Retinal pigment epithelial cell (primary cell): ENCODE data around the gene UGDH.
"Not testable (repeated sequence)": the region's sequence is repeated elsewhere in the genome, so short reads cannot be mapped to it uniquely, and the experiment has no call there.

ENCODE experiments used
- DNase-seq: peaks from one replicate; pipeline ENCODE4 v3.0.0-alpha.2; 2010; ENCODE audit warnings: low read depth
- H3K4me3 ChIP-seq: 2 replicates; pipeline ENCODE4 v1.5.1; 2011; ENCODE audit warnings: mild to moderate bottlenecking, low read length, control low read depth, moderate library complexity
- CTCF ChIP-seq: conservative IDR thresholded peaks from 2 replicates; pipeline ENCODE4 v1.5.1; 2011; ENCODE audit warnings: low read depth, low read length, control low read depth, inconsistent platforms

UGDH gene

DNA sequence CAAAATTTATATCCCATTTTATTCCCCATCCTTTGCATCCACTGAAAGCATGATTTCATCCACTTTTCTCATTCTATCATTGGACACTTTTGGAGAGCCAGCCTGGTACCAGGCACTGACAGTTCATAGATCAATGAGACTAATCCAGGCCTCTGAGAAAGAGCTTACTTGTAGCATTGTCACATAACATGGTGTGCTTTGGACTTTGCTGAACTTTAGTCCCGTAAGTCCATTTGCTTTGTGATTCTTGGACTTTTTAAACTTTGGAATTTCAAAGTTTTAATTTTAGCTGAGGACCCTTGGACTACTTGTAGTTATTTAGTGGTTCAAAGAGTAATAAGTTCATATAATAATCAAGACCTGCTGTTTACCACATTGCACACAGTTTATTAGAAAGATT is 56.8 kb downstream of the UGDH start:
- DNase-seq: no peak
- H3K4me3 ChIP-seq: no peak overlapping the region
- TF ChIP-seq CTCF: no peak

GRCh38 chr4:39469429-39470077 is 57.7 kb downstream of the UGDH start:
- TF ChIP-seq CTCF: peak; percentile 85
- H3K4me3 ChIP-seq: no peak overlapping the region
- peak; percentile 78 for DNase-seq

GRCh38 chr4:39467464-39467863 is 59.8 kb downstream of the UGDH start:
- TF ChIP-seq CTCF: no peak
- DNase-seq: no peak
- no peak overlapping the region for H3K4me3 ChIP-seq

DNA sequence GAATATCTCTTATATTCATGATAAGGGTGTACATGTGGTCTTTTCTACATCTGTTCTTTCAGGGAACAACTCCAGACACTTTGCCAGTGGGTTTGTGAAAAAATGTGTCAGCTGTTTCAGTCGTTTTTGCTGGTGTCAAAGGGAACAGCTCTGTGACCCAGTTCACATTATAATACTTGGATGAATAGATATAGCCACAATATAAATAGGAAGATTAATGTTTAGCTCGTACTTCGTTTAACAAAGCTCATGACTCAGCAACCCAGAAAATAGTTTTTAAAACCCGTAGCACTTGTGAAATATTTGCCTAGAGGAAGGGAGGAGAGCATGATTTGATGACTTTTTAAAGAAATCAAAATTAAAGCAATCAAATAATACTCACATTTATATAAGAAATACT is 60.5 kb downstream of the UGDH start:
- DNase-seq: no peak
- TF ChIP-seq CTCF: no peak
- no peak overlapping the region for H3K4me3 ChIP-seq

DNA sequence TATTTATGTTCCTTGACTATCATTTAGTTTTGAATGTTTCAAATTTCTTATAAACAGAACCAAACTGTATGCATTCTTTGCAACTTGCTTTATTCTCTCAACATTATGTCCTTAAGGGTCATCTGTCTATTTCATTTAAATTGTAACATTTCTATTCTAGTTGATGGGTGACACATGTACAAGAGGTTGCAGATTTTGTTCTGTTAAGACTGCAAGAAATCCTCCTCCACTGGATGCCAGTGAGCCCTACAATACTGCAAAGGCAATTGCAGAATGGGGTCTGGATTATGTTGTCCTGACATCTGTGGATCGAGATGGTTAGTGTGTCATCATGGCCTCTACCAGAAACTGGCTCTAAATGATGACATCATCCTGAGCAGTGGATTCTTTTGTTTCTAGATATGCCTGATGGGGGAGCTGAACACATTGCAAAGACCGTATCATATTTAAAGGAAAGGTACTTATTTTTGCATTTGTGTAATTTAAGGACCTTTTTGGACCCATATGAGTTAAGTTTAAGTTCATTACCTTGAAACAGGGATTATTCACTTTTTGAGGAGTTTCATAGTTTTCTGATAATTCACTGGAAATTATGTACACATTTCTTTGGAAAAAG is 62.2 kb downstream of the UGDH start:
- DNase-seq: no peak
- TF ChIP-seq CTCF: peak; percentile 25
- no peak overlapping the region for H3K4me3 ChIP-seq

GRCh38 chr4:39458505-39459300 is 68.5 kb downstream of the UGDH start, which contains the start of the genes LIAS and RPL9:
LIAS (plus strand) TSS chr4:39459056; CDS start chr4:39459118, 62 bp downstream.
RPL9 (minus strand) TSS chr4:39458922; CDS start chr4:39458439, 483 bp downstream.
- DNase-seq: peak; percentile 99
- peak within 1 kb of the TSS; percentile 98 for H3K4me3 ChIP-seq
- TF ChIP-seq CTCF: no peak

- not testable (repeated sequence) for DNase-seq
- H3K4me3 ChIP-seq: peak overlapping the region; percentile 98
These were observed 69.1 kb downstream of the UGDH start for GRCh38 chr4:39458161-39458504.
